Medulla oblongata (tissue), 1 donor: ENCODE measurements around the gene TPI1.

Source experiments
- DNase-seq: peaks from one replicate; pipeline ENCODE4 v3.0.0-alpha.2; 2015; ENCODE audit errors: extremely low spot score

TPI1 gene

DNA sequence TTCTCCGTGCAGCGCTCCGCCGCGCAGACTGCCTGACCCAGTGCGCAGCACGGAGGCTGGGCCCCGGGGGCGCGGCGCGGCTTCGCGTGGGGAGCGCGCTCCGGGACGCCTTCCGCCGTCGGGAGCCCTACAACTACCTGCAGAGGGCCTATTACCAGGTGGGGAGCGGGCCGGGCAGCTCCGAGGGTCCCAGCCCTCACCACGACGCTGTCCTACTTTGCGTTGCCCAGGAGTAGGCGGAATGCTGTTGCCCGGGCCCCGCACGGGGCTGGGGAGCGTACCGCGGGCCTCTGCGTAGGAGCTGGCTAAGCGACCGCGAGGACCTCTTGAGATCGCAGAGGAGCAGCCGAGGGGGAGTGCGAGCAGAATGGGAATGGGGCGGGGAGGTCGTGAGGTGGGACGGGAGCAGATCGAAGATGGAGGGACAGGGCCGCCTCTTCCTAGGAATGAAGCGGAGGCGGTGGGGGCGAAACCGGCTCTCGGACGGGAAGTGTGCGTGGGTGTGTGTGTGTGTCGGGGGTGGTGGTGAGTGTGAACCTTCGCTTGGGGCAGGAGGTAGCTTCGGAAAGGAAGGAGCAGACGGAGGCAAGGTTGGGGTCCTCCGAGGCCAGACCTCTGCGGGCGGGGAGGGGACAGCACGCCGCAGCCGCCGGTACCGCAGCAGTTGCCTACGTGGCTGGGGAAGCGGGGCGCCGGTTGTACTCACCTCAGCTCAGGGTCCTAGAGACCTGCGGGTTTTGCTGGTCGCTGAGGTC, 38.4 kb upstream of the TPI1 start:
- DNase-seq = no peak

DNA sequence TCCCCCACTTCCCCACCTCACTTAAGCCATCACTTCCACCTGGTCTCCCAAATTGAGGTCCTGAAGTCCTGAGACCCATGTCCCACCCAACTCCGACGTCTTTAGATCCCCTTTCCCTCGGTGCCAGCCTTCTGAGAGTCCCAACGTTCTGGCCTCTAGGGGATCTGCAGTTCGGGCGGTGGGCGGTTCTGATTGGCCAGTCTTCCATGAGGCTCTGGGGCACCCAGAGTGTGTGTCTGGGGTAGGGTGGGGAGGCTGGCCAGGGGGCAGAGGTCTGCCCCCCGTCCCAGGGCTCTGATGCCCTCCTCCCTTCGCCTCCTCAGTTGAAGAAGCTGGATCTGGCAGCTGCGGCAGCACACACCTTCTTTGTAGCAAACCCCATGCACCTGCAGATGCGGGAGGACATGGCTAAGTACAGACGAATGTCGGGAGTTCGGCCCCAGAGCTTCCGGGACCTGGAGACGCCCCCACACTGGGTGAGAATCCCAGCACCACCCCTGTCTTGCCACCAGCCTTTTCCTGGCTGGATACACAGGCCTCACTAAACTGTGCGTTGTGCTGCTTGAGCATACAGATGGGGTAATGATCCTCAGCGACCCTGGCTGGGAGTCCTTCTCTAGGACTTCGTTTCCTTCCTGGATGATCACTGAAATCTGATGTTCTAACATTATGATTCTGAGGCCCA, 37.7 kb upstream of the TPI1 start:
- no peak for DNase-seq

- DNase-seq = no peak
Observed at GRCh38 chr12:6830286-6830890, 36.9 kb upstream of the TPI1 start.

GRCh38 chr12:6830999-6831398, 36.3 kb upstream of the TPI1 start:
- DNase-seq = no peak

DNA sequence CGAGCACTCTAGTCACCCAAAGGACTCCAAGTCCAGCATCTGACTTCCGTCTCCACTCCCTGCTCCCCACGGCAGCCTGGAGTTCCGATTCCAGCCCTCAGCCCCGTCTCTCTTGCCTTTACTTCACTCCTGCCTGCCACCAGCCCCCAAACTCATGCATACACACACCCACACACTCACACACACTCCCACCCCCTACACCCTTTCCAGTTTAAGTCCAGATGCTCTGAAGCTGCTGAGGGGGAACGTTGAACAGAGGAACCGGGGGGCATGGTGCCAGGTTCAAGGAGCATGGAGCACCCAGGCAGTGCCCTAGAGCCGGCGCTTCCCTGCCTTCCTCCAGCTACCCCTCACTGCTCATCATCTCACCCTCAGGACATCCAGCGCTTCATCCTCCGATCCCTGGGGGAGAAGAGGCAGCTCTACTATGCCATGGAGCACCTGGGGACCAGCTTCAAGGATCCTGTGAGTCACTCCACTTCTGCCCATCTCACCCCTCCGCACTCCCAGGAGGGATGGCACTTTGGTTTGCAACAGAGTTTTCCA, 35.8 kb upstream of the TPI1 start:
- no peak for DNase-seq

GRCh38 chr12:6832125-6832524, 35.2 kb upstream of the TPI1 start:
- no peak for DNase-seq

DNA sequence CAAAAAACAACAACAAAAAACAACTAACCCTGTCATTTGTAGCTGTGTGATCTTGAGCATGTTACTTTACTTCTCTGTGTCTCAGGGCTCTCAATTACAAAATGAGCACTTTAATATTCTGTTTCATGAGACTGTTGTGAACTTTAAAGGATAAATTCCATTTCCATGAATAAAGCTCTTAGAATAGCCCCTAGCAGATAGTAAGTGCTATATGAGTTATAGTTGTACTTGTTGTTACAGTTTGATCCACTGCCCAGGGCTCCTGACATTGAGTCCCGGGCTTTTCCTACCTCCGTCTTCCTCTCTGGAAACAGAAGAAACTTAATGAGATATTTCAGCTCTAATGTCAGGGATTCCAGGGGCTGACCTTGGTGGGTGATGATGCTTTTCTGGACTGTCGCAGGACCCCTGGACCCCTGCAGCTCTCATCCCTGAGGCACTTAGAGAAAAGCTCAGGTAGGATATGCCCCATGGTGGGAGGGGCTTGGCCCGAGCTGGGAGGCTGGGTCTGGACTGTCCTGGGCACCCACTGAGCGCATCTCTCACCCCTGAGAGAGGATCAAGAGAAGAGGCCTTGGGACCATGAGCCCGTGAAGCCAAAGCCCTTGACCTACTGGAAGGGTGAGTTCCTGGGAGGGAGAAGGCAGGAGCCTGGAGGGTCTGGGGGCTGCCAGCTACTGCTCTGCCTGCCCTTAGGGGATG, 34.0 kb upstream of the TPI1 start:
- DNase-seq = no peak

DNA sequence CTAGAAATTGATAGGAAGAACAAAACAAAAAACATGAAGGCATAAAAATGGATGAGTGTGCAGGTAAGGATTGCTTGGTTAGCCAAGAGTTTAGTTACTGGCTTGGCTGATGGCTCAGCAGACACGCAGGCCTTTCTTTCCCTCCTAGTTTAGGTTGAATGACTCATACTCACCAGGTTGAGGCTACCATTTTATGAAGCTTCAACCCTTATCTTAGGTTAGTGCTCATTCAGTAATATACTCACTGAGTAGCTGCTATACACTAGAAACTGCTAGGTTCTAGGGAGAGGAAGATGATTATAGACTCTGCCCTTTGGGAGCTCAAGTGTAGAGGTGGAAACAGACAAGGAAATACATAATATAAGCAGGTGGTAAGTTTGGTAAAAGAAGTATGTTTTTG, 33.1 kb upstream of the TPI1 start:
- DNase-seq = no peak

- no peak for DNase-seq
Observed at GRCh38 chr12:6834873-6835272, 32.5 kb upstream of the TPI1 start.

GRCh38 chr12:6836851-6837250, 30.5 kb upstream of the TPI1 start:
- no peak for DNase-seq

DNA sequence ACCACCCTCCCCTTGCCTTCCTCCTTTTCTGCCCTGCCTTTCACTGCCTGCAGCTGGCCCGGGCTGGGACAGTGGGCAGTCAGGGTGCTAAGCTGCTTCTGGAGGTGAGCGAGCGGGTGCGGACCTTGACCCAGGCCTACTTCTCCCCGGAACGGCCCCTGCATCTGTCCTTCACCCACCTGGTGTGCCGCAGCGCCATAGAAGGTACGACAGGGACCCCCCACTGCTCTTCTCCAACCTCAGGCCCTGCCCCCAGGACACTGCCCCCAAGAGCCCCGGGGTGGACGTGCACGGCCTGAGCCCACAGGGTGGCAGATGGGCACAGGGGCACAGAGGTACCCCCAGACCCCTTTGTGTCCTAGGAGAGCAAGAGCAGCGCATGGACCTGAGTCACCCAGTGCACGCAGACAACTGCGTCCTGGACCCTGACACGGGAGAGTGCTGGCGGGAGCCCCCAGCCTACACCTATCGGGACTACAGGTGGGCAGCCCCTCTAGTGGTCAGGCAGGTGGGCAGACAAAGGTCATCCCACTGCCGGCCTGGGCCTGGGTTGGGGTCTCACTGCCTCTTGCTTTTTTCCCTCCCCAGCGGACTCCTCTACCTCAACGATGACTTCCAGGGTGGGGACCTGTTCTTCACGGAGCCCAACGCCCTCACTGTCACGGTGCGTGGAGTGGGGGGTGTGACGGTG, 29.8 kb upstream of the TPI1 start:
- DNase-seq = no peak

GRCh38 chr12:6838854-6839253, 28.5 kb upstream of the TPI1 start:
- no peak for DNase-seq

GRCh38 chr12:6839482-6840201, 27.7 kb upstream of the TPI1 start:
- DNase-seq = no peak

- DNase-seq = no peak
Observed at GRCh38 chr12:6840330-6840729, 27.0 kb upstream of the TPI1 start.

DNA sequence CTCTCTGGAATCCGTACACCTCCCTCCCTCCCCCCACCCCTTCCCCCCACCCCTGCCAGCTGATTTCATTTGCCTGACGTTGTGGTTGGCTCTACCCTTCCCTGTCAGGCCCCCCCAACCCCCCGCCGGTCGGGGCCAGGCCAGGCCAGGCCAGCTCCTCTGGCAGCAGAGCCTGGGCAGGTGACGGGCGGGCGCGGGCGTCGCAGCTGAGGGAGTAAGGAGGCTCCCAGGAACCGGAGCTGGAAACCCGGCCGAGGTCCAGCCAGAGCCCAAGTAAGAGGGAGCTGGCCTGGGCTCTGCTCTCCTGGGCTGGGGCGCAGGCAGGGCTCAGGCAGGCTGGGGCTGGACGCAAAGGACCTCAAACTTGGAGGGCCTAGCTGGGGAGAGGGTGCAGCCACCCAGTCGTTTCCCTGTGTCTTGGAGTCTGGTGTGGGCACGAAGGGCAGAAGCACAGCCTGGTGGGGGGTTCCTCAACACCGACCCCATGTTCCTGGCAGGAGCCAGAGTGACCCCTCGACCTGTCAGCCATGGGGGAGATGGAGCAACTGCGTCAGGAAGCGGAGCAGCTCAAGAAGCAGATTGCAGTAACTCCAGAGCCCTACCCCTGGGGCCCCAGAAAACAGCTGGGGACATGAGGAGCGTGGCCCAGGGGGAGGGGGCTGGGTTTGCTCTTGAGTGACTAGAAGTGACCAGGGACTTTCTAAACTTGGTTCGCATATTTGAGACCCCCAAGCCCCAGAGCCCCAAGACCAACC, 26.4 kb upstream of the TPI1 start, which contains the start of gene GNB3:
Gene GNB3 (plus strand): TSS at position 165 of the 755 bp plus-strand sequence. CDS start 363 bp downstream, at position 528.
- DNase-seq = no peak

DNA sequence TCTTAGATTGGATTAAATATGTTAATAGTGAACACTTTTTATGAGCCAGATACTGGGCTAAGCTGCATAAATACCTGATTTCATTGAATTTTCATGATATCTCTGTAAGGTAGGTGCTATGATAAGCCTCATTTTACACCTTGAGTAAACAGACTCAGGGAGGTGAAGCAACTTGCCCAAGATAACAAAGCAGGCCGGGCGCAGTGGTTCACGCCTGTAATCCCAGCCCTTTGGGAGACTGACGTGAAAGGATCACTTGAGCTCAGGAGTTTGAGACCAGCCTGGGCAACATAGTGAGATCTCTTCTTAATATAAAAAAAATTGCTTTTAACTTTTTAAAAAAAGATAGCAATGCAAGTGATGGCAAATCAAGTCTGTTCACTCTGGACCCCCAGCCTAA, 25.3 kb upstream of the TPI1 start:
- no peak for DNase-seq

DNA sequence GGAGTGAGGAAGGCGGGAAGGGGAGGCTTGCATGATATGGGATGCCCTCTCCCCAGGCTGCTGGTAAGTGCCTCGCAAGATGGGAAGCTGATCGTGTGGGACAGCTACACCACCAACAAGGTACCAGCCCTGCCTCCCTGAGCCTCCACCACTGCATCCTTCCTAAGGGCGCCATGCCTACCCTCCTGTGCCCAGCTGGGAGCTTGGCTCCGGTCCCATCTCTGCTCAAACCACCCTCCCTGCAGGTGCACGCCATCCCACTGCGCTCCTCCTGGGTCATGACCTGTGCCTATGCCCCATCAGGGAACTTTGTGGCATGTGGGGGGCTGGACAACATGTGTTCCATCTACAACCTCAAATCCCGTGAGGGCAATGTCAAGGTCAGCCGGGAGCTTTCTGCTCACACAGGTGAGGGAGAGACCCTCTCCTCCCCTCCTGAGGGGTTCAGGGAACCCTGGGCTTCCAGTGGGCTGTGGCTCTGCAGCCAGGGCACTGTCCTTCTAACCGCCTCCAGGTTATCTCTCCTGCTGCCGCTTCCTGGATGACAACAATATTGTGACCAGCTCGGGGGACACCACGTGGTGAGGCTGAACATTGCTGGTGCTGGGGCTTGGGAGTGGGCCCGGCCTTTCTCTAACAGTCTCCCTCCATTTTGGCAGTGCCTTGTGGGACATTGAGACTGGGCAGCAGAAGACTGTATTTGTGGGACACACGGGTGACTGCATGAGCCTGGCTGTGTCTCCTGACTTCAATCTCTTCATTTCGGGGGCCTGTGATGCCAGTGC, 24.0 kb upstream of the TPI1 start:
- no peak for DNase-seq

- no peak for DNase-seq
Observed at GRCh38 chr12:6845395-6845794, 21.9 kb upstream of the TPI1 start.

GRCh38 chr12:6846316-6846869, 20.9 kb upstream of the TPI1 start:
- DNase-seq = no peak
